VCaP (cell line): ENCODE results near the gene EVA1C.

Experiments
- H3K27ac ChIP-seq: fragments of 450-650 bp; 2 replicates; pipeline ENCODE4 v1.5.1; 2017
- CTCF ChIP-seq: fragments of 450-650 bp; conservative IDR thresholded peaks from 2 replicates; pipeline ENCODE4 v1.5.1; 2017; ENCODE audit warnings: mild to moderate bottlenecking, moderate library complexity

The EVA1C gene

GRCh38 chr21:32391755-32392154 is 20.8 kb upstream of the EVA1C start:
- H3K27ac ChIP-seq, result peak overlapping the region; percentile 89
- no peak for TF ChIP-seq CTCF

- H3K27ac ChIP-seq, result peak overlapping the region; percentile 89
- TF ChIP-seq CTCF, result no peak
These were observed 20.1 kb upstream of the EVA1C start for GRCh38 chr21:32392299-32392879.

GRCh38 chr21:32392880-32393676 is 19.4 kb upstream of the EVA1C start, which contains the start of gene URB1:
Gene URB1, minus strand, starts transcription at chr21:32393012. Its CDS starts 102 bp downstream, at chr21:32392910.
- peak within 1 kb of the TSS; percentile 89 for H3K27ac ChIP-seq
- no peak; the same call in 1 of the 2 replicates for TF ChIP-seq CTCF

GRCh38 chr21:32393677-32394001 is 18.9 kb upstream of the EVA1C start:
- H3K27ac ChIP-seq, result peak overlapping the region; percentile 89
- no peak for TF ChIP-seq CTCF

GRCh38 chr21:32403201-32403777 is 9.2 kb upstream of the EVA1C start:
- no peak overlapping the region for H3K27ac ChIP-seq
- peak; percentile 92 for TF ChIP-seq CTCF

- TF ChIP-seq CTCF, result no peak
- peak overlapping the region; percentile 50 for H3K27ac ChIP-seq
These were observed 6.1 kb upstream of the EVA1C start for GRCh38 chr21:32406405-32406804.

GRCh38 chr21:32410291-32410690 is 2.2 kb upstream of the EVA1C start:
- TF ChIP-seq CTCF, result no peak
- peak overlapping the region; percentile 94 for H3K27ac ChIP-seq
